Body of pancreas (tissue), 4 donors: ENCODE measurements around the gene UGT1A6. TPM values are rescaled to one million over a fixed set of nuclear protein-coding genes. Genes with fewer than 3 reads are reported as not detected.

Experiments
- ATAC-seq: fragments of 150-250 bp; one replicate; pipeline ENCODE4 v1.9.1; 2016
- DNase-seq, 4 donors: peaks; one replicate each; pipeline ENCODE4 v3.0.0-alpha.2; 2019
- H3K27ac ChIP-seq, 4 donors: fragments of 200-600 bp; sonication (generic); 1 replicate in 3 of 4; 2 replicates in 1 of 4; pipeline versions ENCODE4 v1.5.1 to v1.6.1; 2016 to 2019; ENCODE audit warnings: mild to moderate bottlenecking in 1 of 4, mixed read lengths in 1 of 4, moderate library complexity in 1 of 4
- H3K27me3 ChIP-seq, 2 donors: fragments of 200-600 bp; sonication (generic); one replicate each; pipeline ENCODE4 v1.6.0; 2016; ENCODE audit warnings: mild to moderate bottlenecking in 1 of 2
- H3K36me3 ChIP-seq, 2 donors: fragments of 200-600 bp; sonication (generic); replicated peaks in 1 of 2; 2 replicates each; pipeline ENCODE4 v1.5.1; 2016; ENCODE audit warnings: low read depth in 2 of 2; ENCODE audit not compliant: insufficient read depth in 1 of 2
- H3K4me1 ChIP-seq: fragments of 200-600 bp; sonication (generic); one replicate; pipeline ENCODE4 v1.6.0; 2016
- H3K4me3 ChIP-seq, 2 donors: fragments of 200-600 bp; sonication (generic); 1 replicate in 1 of 2; 2 replicates in 1 of 2; pipeline ENCODE4 v1.5.1; 2016 to 2019
- H3K9me3 ChIP-seq, 3 donors: fragments of 200-600 bp; sonication (generic); 1 replicate in 2 of 3; 2 replicates in 1 of 3; pipeline ENCODE4 v1.5.1; 2016
- POLR2A ChIP-seq, 3 donors: fragments of 450-650 bp; IDR thresholded peaks; one replicate each; pipeline ENCODE4 v1.6.1; 2016; ENCODE audit warnings: antibody characterized with exemption in 3 of 3, mild to moderate bottlenecking in 2 of 3
- WGBS, 2 donors: methylation state at CpG; one replicate each; pipeline ENCODE4 v1.1.5; 2017; 5-methylcytosine and 5-hydroxymethylcytosine counted together
- intact Hi-C: fragments of 100-400 bp; cut with DNase I; formaldehyde crosslinking; loops from one replicate; pipeline ENCODE4 v1.15.1; 2023
- total RNA-seq, 2 donors: library from RNA; depleted of rRNA; stranded (reverse); fragments of >200 nt; gene quantifications; one replicate each; pipeline ENCODE4 v1.1.0, GENCODE V29; 2016
- TF ChIP-seq, protein P1 (sequence below), 7 experiments: fragments of 450-650 bp in 4 of 7; fragments of 200-600 bp in 3 of 7; sonication (generic) in 3 of 7; IDR thresholded peaks; one replicate each; pipeline ENCODE4 v1.5.1; 2016 to 2019; ENCODE audit warnings: antibody characterized with exemption in 7 of 7

UGT1A6 gene
- total RNA-seq, 2 donors from 2014 or later: 0.33 TPM; not detected in 1

DNA sequence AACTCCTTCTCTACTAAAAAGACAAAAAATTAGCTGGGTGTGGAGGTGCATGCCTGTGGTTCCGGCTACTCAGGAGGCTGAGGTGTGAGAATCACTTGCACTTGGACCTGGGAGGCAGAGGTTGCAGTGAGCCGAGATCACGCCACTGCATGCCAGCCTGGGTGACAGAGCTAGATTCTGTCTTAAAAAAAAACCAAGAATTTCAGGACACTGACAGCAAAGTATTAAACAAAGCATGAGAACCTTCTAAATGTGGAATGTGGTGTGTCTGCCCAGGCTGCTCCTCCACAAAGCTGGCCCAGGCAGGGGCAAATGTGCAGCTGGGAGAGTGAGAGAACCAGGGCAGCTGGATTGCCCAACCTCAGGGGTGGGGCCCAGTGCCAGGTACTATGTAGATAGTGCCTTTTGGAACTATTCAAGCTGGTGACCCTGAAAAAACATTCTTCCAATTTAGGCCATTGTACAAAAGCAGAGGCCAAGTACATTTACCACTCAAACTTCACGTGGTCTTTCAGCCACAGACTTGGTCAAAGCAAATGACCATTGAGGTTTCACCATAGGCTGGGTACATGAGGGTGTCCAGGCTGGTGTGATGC is 13.3 kb downstream of the UGT1A6 start:
- no peaks in the 10 kb centered on the region for H3K27me3 ChIP-seq
- peak overlapping the region in 2 of 4 donors; percentile 22 to 28 for H3K27ac ChIP-seq
- peaks cover 14% of the 10 kb centered on the region for H3K4me1 ChIP-seq
- intact Hi-C loops: no loop called here
- TF ChIP-seq, protein P1, sequence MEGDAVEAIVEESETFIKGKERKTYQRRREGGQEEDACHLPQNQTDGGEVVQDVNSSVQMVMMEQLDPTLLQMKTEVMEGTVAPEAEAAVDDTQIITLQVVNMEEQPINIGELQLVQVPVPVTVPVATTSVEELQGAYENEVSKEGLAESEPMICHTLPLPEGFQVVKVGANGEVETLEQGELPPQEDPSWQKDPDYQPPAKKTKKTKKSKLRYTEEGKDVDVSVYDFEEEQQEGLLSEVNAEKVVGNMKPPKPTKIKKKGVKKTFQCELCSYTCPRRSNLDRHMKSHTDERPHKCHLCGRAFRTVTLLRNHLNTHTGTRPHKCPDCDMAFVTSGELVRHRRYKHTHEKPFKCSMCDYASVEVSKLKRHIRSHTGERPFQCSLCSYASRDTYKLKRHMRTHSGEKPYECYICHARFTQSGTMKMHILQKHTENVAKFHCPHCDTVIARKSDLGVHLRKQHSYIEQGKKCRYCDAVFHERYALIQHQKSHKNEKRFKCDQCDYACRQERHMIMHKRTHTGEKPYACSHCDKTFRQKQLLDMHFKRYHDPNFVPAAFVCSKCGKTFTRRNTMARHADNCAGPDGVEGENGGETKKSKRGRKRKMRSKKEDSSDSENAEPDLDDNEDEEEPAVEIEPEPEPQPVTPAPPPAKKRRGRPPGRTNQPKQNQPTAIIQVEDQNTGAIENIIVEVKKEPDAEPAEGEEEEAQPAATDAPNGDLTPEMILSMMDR (IDR thresholded peaks at IDR 0.05): no peak
- no peak for TF ChIP-seq POLR2A (IDR thresholded peaks at IDR 0.05)
- H3K36me3 ChIP-seq: no peaks in the 10 kb centered on the region
- ATAC-seq (peak; percentile 97), DNase-seq (peak; percentile 81 to 93 (median 84))
- no peak overlapping the region for H3K4me3 ChIP-seq
- 36 to 44% methylated on average over 4 of the region's 4 CpGs for WGBS, 2 donors
- H3K9me3 ChIP-seq: no peaks in the 10 kb centered on the region

DNA sequence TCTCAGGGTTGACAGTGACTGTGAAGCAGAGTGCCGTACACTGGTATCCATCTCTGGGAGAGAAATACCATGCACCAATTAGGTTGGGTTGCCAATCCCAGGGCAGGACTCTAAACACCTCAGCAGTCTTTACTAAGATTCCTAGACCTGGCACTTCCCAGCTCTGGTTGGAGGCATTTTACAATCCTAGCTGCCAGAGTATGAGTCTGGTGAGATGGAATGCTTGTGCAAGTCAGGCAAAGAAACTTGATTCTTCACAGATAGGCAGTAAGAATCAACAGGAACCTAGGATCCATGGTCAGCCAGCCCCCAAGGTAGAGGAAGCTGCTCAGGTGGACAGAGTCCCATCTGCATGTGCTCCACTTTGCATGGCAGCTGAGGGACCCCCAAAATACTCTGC is 14.0 kb downstream of the UGT1A6 start:
- WGBS, 2 donors: 40 to 50% methylated on average over 1 of the region's 1 CpG
- Histone ChIP-seq H3K4me1 (peaks cover 14% of the 10 kb centered on the region), H3K27ac (no peak overlapping the region), H3K27me3 (no peaks in the 10 kb centered on the region), H3K9me3 (no peaks in the 10 kb centered on the region), H3K4me3 (no peak overlapping the region), H3K36me3 (no peaks in the 10 kb centered on the region)
- ATAC-seq (no peak), DNase-seq (no peak)
- no peak for TF ChIP-seq POLR2A (IDR thresholded peaks at IDR 0.05)
- intact Hi-C loops: no loop called here

DNA sequence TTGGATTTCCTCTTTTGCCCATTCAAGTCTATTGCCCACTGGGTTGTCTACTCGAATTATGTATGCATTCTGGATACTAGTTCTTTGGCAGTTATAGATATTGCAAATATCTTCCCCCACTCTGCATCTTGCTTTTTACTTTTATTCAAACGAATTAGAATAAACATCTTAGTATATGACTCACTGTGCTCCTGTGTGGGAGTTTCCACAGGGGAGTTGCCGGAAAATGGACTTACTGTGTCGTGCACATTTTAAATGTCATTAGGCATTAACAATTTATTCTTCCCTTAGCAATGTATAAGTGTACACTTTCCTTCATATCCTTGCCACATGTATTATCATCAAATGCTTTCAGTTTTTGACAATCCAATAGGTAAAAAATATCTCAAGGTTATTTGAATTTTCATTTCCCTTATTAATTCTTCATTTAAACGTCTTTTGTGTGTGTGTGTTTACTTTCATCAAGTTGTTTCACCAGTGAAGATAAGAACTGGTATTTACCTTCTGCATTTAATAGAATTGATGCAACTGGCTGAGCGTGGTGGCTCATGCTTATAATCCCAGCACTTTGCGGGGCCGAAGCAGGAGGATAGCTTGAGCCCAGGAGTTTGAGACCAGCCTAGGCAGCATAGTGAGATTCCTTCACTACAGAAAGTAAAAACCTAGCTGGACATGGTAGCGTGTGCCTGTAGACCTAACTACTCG is 15.4 kb downstream of the UGT1A6 start:
- H3K4me3 ChIP-seq: no peak overlapping the region
- TF ChIP-seq POLR2A (IDR thresholded peaks at IDR 0.05): no peak
- TF ChIP-seq, protein P1 (IDR thresholded peaks at IDR 0.05): no peak

DNA sequence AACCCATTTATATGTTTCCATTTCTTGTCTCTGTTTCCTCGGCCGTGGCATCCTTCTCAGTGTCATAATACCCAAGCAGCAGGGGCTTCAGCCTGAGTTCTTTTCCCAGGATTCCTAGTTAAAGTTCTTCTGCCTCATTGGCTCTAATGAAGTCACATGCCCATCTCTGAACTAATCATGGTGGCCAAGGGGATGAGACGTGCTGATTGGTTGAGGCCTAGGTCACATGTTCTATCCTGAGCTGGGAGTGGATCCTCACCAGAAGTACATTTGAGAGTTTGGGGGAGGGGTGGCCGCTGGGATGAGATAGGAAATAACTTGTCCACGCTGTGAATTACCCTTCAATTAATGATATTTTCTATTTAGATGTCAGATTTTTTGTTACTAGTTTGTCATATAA is 16.3 kb downstream of the UGT1A6 start:
- no peak for DNase-seq
- no peak for ATAC-seq
- H3K27me3 ChIP-seq: no peaks in the 10 kb centered on the region
- no peak overlapping the region for H3K4me3 ChIP-seq
- intact Hi-C loops: no loop called here
- TF ChIP-seq, protein P1 (IDR thresholded peaks at IDR 0.05): no peak
- TF ChIP-seq POLR2A (IDR thresholded peaks at IDR 0.05): no peak
- 68 to 80% methylated on average over 5 of the region's 5 CpGs for WGBS, 2 donors
- H3K27ac ChIP-seq: no peak overlapping the region
- H3K9me3 ChIP-seq: no peaks in the 10 kb centered on the region
- no peaks in the 10 kb centered on the region for H3K36me3 ChIP-seq
- peaks cover 14% of the 10 kb centered on the region for H3K4me1 ChIP-seq

More for the DNA sequence above, 15.4 kb downstream of the UGT1A6 start:
- H3K27ac ChIP-seq: no peak overlapping the region
- ATAC-seq (no peak), DNase-seq (no peak)
- H3K9me3 ChIP-seq: no peaks in the 10 kb centered on the region
- intact Hi-C loops: no loop called here
- no peaks in the 10 kb centered on the region for H3K27me3 ChIP-seq
- 58 to 70% methylated on average over 10 of the region's 10 CpGs for WGBS, 2 donors
- H3K4me1 ChIP-seq: peaks cover 14% of the 10 kb centered on the region
- no peaks in the 10 kb centered on the region for H3K36me3 ChIP-seq

DNA sequence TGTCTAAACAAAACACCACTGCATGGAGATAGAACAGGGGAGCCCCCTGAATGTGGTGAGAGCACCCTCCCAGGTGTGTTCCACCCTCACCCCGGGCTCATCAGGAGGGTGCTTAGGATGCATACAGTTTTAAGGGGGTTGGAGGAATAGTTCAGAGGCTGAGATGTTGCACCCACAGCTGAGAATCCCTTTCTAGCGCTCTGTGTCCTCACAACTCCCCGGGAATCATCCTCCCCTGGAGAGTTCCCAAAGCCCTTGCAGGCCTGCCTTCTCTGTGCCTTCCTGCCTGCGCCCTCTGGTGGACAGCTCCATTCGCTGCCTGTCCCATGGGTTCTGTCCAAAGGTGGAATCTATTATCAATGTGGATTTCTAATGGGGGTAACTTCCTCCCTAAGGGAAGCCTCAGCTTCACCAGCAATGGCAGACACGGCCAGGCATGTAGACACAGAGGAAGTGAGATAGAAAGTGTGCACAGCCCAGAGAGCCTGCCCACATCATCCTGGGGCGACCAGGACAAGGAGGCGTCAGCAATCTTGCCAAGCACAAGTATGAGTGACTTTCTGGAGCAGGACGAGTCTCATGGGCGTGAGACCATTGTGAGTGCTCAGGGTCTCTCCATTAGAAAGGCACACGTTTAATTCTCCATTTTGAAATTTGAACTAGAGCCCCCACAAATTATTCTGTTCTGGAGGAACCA is 18.8 kb downstream of the UGT1A6 start:
- H3K36me3 ChIP-seq: no peaks in the 10 kb centered on the region
- intact Hi-C loops: no loop called here
- 26 to 27% methylated on average over 11 of the region's 11 CpGs for WGBS, 2 donors
- H3K4me1 ChIP-seq: peaks cover 5% of the 10 kb centered on the region
- ATAC-seq: peak; percentile 89
- no peak overlapping the region for H3K27ac ChIP-seq
- DNase-seq: peak; percentile 81 to 89 (median 84)
- H3K9me3 ChIP-seq: no peaks in the 10 kb centered on the region
- no peaks in the 10 kb centered on the region for H3K27me3 ChIP-seq
- TF ChIP-seq, protein P1 (IDR thresholded peaks at IDR 0.05): peak; percentile 73 to 92 (median 79)
- TF ChIP-seq POLR2A (IDR thresholded peaks at IDR 0.05): no peak
- H3K4me3 ChIP-seq: no peak overlapping the region
